Left ventricle myocardium inferior (tissue), 1 donor: ENCODE measurements around the gene ATP1B2. TPM values are rescaled to one million over a fixed set of nuclear protein-coding genes. Genes with fewer than 3 reads are reported as not detected.
"Not testable (repeated sequence)": the region's sequence is repeated elsewhere in the genome, so short reads cannot be mapped to it uniquely, and the experiment has no call there.

Experiments used
- DNase-seq: peaks from one replicate; pipeline ENCODE4 v3.0.0-alpha.2; 2020
- H3K27ac ChIP-seq: fragments of 200-600 bp; replicated peaks from 2 replicates; pipeline ENCODE4 v1.8.0; 2021
- H3K27me3 ChIP-seq: fragments of 200-600 bp; 2 replicates; pipeline ENCODE4 v1.8.0; 2021; ENCODE audit warnings: low read depth
- H3K36me3 ChIP-seq: fragments of 200-600 bp; 2 replicates; pipeline ENCODE4 v1.8.0; 2021
- H3K4me1 ChIP-seq: fragments of 200-600 bp; 2 replicates; pipeline ENCODE4 v1.8.0; 2021
- H3K4me3 ChIP-seq: fragments of 200-600 bp; 2 replicates; pipeline ENCODE4 v1.8.0; 2021; ENCODE audit warnings: mild to moderate bottlenecking, moderate library complexity
- H3K9me3 ChIP-seq: fragments of 200-600 bp; replicated peaks from 2 replicates; pipeline ENCODE4 v1.8.0; 2021
- CTCF ChIP-seq: fragments of 200-600 bp; IDR thresholded peaks from 2 replicates; pipeline ENCODE4 v1.8.0; 2021; ENCODE audit warnings: antibody characterized with exemption, mild to moderate bottlenecking, borderline replicate concordance
- intact Hi-C: fragments of 100-400 bp; cut with micrococcal nuclease; formaldehyde crosslinking; loops from one replicate; pipeline ENCODE4 v1.11.0; 2022
- total RNA-seq: library from RNA; stranded (reverse); fragmentation: NEBNext Ultra II Directional; extraction: Animal tissue kit (Norgen Biotek cat#: 25700); gene quantifications from one replicate; pipeline ENCODE4 v1.2.1, GENCODE V29; 2021
- donor health status: DM: no; HTN: yes; CAD: no; lungs with severe emphysema.

ATP1B2 gene
- total RNA-seq, 1 donor from 2014 or later: 2.8 TPM

GRCh38 chr17:7636163-7636562, 14.6 kb upstream of the ATP1B2 start:
- H3K4me3 ChIP-seq: no peak overlapping the region
- H3K4me1 ChIP-seq: peaks cover 6% of the 10 kb centered on the region
- H3K27me3 ChIP-seq: no peaks in the 10 kb centered on the region
- H3K27ac ChIP-seq: no peak overlapping the region
- TF ChIP-seq CTCF: no peak
- no peaks in the 10 kb centered on the region for H3K36me3 ChIP-seq
- no peaks in the 10 kb centered on the region for H3K9me3 ChIP-seq
- intact Hi-C loops: no loop called here
- DNase-seq: no peak

- no peak for TF ChIP-seq CTCF
- no peak overlapping the region for H3K27ac ChIP-seq
- H3K27me3 ChIP-seq: peaks cover 18% of the 10 kb centered on the region
- no peaks in the 10 kb centered on the region for H3K4me1 ChIP-seq
- H3K36me3 ChIP-seq: no peaks in the 10 kb centered on the region
- intact Hi-C loops: no loop called here
- no peaks in the 10 kb centered on the region for H3K9me3 ChIP-seq
- no peak overlapping the region for H3K4me3 ChIP-seq
- DNase-seq: no peak
Observed at GRCh38 chr17:7640783-7641182, 9.9 kb upstream of the ATP1B2 start.

GRCh38 chr17:7641635-7642034, 9.1 kb upstream of the ATP1B2 start:
- H3K4me1 ChIP-seq, H3K9me3 ChIP-seq, H3K27ac ChIP-seq, intact Hi-C loops, H3K36me3 ChIP-seq, DNase-seq, H3K4me3 ChIP-seq: not testable (repeated sequence)
- peaks cover 18% of the 10 kb centered on the region for H3K27me3 ChIP-seq

- TF ChIP-seq CTCF: no peak
- no peaks in the 10 kb centered on the region for H3K9me3 ChIP-seq
- no peak overlapping the region for H3K4me3 ChIP-seq
- H3K36me3 ChIP-seq: no peaks in the 10 kb centered on the region
- intact Hi-C loops: no loop called here
- no peak overlapping the region for H3K27ac ChIP-seq
- peaks cover 40% of the 10 kb centered on the region for H3K27me3 ChIP-seq
- no peaks in the 10 kb centered on the region for H3K4me1 ChIP-seq
- DNase-seq: no peak
Observed at GRCh38 chr17:7644775-7645174, 6.0 kb upstream of the ATP1B2 start.

- Histone ChIP-seq H3K36me3 (no peaks in the 10 kb centered on the region), H3K27me3 (peaks cover 57% of the 10 kb centered on the region), H3K9me3 (no peaks in the 10 kb centered on the region), H3K27ac (no peak overlapping the region), H3K4me3 (no peak overlapping the region), H3K4me1 (peaks cover 16% of the 10 kb centered on the region)
- intact Hi-C loops: no loop called here
- no peak for TF ChIP-seq CTCF
- DNase-seq: no peak
Observed at GRCh38 chr17:7646457-7646856, 4.3 kb upstream of the ATP1B2 start.

- Histone ChIP-seq H3K27ac (no peak overlapping the region), H3K36me3 (no peaks in the 10 kb centered on the region), H3K9me3 (no peaks in the 10 kb centered on the region), H3K27me3 (peaks cover 62% of the 10 kb centered on the region), H3K4me3 (no peak overlapping the region), H3K4me1 (peaks cover 20% of the 10 kb centered on the region)
- intact Hi-C loops: no loop called here
- TF ChIP-seq CTCF: no peak
- no peak for DNase-seq
Observed at GRCh38 chr17:7647018-7647417, 3.7 kb upstream of the ATP1B2 start.
